ENCODE measurements around the gene DUSP19.

- TF ChIP-seq CTCF (IDR thresholded peaks at IDR 0.05) (no peak), EZH2 (IDR thresholded peaks at IDR 0.05; ENCODE audit: borderline replicate concordance, insufficient read depth, low read depth, low read length, poor library complexity, severe bottlenecking) (no peak)
These were observed 9.5 kb downstream of the DUSP19 start for GRCh38 chr2:183088061-183088460.

All from B cell (primary cell).